Fibroblast of the aortic adventitia (primary cell): ENCODE results near the gene UVRAG. TPM values are rescaled to one million over a fixed set of nuclear protein-coding genes. Genes with fewer than 3 reads are reported as not detected.
A peak's percentile ranks its signal among the peaks of the same experiment; 100 is the strongest.

Experiments used
- DNase-seq: peaks from one replicate; pipeline ENCODE4 v3.0.0-alpha.2; 2010; ENCODE audit warnings: low read depth
- H3K4me3 ChIP-seq: 2 replicates; pipeline ENCODE4 v1.5.1; 2011; ENCODE audit warnings: low read depth, mild to moderate bottlenecking, control low read depth, low read length, moderate library complexity
- CTCF ChIP-seq: IDR thresholded peaks from 2 replicates; pipeline ENCODE4 v1.5.1; 2011; ENCODE audit warnings: mild to moderate bottlenecking, low read length, control low read depth, inconsistent platforms; ENCODE audit not compliant: insufficient read depth
- total RNA-seq: library from RNA; depleted of rRNA; stranded (reverse); fragments of >200 nt; gene quantifications from 2 replicates; pipeline ENCODE4 v1.2.3, GENCODE V29; 2012; ENCODE audit warnings: low replicate concordance

The UVRAG gene
- total RNA-seq, 1 donor = 21.6 TPM

DNA sequence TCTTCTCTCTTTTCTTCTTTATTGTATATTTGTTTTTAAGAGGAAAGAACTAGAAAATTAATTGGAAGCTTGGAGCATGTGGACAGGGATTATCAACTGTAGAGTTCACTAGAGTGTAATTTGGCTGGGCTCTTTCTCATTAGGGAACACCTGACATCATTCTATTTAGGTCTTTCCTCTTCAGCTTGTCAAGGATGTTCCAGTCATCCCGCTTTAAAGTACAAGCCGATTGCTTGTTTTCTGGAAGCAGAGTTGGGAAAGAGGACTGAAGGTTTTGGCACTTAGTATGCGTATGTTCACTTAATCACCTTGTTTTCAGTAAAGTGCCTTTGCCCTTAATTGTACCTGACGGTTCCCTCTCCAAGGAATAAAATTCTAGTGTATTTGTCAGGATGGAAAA is 279.7 kb downstream of the UVRAG start:
- no peak for DNase-seq
- no peak overlapping the region for H3K4me3 ChIP-seq
- no peak for TF ChIP-seq CTCF

DNA sequence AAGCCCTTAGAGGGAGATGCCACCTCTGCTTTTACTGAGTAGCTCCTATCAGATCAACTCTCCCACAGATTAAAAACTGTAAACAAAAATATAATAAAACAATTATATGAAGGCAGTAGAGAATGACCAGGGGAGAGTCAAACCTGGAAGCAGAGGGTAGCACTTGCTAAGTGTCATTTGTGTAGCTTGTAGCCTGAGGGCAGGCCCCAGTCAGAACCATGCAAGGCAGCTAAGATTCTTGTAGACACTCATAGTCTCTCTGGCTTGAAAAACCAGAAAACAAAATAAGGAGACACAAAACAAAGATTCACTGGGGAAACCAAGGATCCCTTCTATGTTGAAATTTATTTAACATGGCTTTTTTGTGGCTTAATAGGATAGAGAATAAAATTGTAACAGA is 280.9 kb downstream of the UVRAG start:
- H3K4me3 ChIP-seq = no peak overlapping the region
- no peak for TF ChIP-seq CTCF
- DNase-seq = no peak

- no peak for DNase-seq
- TF ChIP-seq CTCF = no peak
- H3K4me3 ChIP-seq = no peak overlapping the region
Measured at GRCh38 chr11:76096552-76096951, 281.5 kb downstream of the UVRAG start.

DNA sequence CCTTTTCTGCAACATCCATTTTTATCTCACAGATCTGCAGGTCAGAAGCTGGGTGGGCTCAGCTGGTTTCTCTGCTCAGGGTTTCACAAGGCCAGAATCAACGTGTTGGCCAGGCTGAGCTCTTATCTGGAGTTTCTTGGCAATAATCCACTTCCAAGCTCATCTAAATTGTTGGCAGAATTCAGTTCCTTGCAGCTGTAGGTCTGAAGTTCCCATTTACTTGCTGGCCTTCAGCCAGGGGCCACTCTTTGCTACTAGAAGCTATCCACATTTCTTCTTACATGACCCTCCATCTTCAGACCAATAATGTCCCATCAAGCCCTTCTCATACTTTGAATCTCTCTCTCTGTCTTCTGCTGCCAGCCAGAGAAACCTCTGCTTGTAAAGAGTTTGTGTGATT is 287.8 kb downstream of the UVRAG start:
- TF ChIP-seq CTCF = no peak
- DNase-seq = peak; percentile 64
- no peak overlapping the region for H3K4me3 ChIP-seq

DNA sequence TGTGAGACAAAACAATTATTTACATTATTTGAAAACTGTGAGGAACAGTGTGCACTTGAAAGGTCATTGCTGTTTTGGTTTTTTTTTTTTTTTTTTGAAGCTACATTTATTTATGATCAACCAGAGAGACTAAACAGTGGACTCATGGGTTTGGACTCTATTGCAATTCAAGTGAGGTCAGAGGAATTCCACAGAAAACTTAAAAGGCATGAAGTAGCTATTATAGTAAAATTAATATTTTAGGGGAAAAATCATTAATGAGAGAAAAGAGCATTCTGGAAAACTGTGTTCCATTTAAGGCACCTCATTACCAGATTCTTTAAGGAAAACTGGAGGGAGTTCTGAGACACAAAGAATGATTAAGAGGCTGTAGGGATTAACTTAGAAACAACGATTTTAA is 288.4 kb downstream of the UVRAG start:
- H3K4me3 ChIP-seq = no peak overlapping the region
- no peak for TF ChIP-seq CTCF
- DNase-seq = no peak

DNA sequence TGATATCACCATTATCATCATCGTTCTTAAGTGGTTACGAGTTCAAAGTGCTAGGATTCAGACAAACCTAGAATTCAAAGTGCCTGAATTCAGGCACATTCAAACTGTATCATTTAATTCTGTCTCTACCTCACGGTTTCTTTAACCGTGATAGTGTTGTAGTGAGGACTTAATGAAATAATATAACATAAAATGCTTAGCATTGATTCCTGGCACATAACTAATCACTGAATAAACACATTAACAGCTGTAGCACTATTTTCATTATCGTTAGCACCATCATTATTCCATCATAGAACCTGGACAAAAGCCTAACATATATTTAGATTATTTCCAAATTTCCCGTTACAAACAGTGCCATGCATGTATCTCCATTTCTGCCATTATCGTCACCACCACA is 289.3 kb downstream of the UVRAG start:
- no peak for TF ChIP-seq CTCF
- DNase-seq = no peak
- no peak overlapping the region for H3K4me3 ChIP-seq

DNA sequence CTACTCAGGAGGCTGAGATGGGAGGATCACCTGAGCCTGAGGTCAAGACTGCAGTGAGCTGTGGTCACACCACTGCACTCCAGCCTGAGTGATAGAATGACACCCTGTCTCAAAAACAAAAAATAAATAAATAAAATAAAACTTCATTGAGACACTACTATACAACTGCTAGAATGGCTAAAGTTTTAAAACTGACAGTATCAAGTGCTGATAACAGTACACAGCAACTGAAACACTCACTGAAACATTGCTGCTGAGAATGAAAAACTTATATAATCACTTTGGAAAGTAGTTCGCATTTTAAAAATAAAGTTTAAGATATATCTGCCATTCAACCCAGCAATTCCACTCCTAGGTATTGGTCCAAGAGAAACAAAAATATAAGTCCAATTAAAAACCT is 290.6 kb downstream of the UVRAG start:
- no peak for DNase-seq
- TF ChIP-seq CTCF = no peak
- H3K4me3 ChIP-seq = no peak overlapping the region
